ENCODE measurements around the gene GNL3. TPM values are rescaled to one million over a fixed set of nuclear protein-coding genes. Genes with fewer than 3 reads are reported as not detected.

The GNL3 gene
- total and polyA plus RNA-seq, 2 donors (not counting 3 experiments of a cell fraction or from before 2014, with no cell fraction given): 27.8 to 109 TPM

DNA sequence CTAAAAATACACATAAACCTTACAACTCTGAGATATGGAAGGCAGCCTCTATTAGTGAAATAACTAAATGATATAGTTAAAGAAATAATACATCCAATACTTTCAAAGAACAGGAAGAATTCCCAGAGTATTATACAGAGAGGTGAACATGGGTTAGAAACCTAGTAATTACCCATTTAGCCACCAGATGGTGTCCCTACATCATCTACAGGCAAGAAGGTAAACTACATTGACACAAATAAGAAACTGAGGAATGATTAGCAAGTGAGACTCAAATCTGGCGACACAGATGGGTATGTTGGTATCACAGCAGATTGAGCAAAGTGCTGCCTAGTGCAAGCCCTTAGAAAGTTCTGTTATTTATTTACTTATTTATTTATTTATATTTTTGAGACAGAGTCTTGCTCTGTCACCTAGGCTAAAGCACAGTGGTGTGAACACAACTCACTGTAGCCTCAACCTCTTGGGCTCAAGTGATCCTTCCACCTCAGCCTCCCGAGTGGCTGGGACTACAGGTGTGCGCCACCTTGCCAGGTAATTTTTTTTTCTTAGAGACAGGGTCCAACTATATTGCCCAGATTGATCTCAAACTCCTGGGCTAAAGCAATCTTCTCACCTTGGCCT, 56.7 kb downstream of the GNL3 start:
- Histone ChIP-seq H3K9me1 (replicated peaks; ENCODE audit: control insufficient read depth, extremely low read depth, insufficient read depth, low read length) (no peaks in the 10 kb centered on the region), H3K27me3 (ENCODE audit: control insufficient read depth in 2 of 2, insufficient read depth in 2 of 2, low read length in 2 of 2) (no peaks in the 10 kb centered on the region), H3K4me3 (replicated peaks in 1 of 3; ENCODE audit: insufficient read depth in 1 of 3, low read depth in 1 of 3, low read length in 3 of 3) (no peak overlapping the region), H3K9me3 (replicated peaks; ENCODE audit: control insufficient read depth, insufficient read depth, low read length) (no peaks in the 10 kb centered on the region), H2AFZ (ENCODE audit: low read depth, low read length) (no peak overlapping the region), H4K20me1 (replicated peaks; ENCODE audit: control insufficient read depth, extremely low read depth, insufficient read depth, low read length) (no peaks in the 10 kb centered on the region), H3K79me2 (ENCODE audit: control insufficient read depth, insufficient read depth, low read length) (no peaks in the 10 kb centered on the region), H3K4me2 (ENCODE audit: insufficient read depth, low read length) (no peak overlapping the region), H3K9ac (replicated peaks; ENCODE audit: extremely low read depth, insufficient read depth, low read length) (no peak overlapping the region), H3K36me3 (ENCODE audit: control insufficient read depth in 2 of 2, extremely low read depth in 1 of 2, insufficient read depth in 2 of 2, low read length in 2 of 2) (peaks cover 9 to 18% of the 10 kb centered on the region in 2 experiments), H3K27ac (ENCODE audit: insufficient read depth, low read depth, low read length) (no peak overlapping the region), H3K4me1 (ENCODE audit: control insufficient read depth, extremely low read depth, insufficient read depth, low read length) (no peaks in the 10 kb centered on the region)
- ChIA-PET CTCF (interaction anchor here (0.5 to 2.6 kb wide), 11 partner anchors 11 to 329 kb away, joined by 3 to 15 read pairs (median 5); no protein-coding TSS in a partner anchor), POLR2A (no interaction called here)
- no TSS peak for BruUV-seq (replicated peaks)
- TF ChIP-seq FOS (IDR thresholded peaks at IDR 0.05; ENCODE audit: borderline replicate concordance, insufficient read depth, low read length): no peak
- TF ChIP-seq, protein P1, sequence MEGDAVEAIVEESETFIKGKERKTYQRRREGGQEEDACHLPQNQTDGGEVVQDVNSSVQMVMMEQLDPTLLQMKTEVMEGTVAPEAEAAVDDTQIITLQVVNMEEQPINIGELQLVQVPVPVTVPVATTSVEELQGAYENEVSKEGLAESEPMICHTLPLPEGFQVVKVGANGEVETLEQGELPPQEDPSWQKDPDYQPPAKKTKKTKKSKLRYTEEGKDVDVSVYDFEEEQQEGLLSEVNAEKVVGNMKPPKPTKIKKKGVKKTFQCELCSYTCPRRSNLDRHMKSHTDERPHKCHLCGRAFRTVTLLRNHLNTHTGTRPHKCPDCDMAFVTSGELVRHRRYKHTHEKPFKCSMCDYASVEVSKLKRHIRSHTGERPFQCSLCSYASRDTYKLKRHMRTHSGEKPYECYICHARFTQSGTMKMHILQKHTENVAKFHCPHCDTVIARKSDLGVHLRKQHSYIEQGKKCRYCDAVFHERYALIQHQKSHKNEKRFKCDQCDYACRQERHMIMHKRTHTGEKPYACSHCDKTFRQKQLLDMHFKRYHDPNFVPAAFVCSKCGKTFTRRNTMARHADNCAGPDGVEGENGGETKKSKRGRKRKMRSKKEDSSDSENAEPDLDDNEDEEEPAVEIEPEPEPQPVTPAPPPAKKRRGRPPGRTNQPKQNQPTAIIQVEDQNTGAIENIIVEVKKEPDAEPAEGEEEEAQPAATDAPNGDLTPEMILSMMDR (IDR thresholded peaks at IDR 0.05; ENCODE audit: extremely low read depth in 1 of 2, insufficient read depth in 1 of 2, low read depth in 1 of 2, low read length in 2 of 2): peak; percentile 36 to 47
- FAIRE-seq (peak; percentile 76), DNase-seq (ENCODE audit: low read depth, low spot score) (peak; percentile 58)
- intact Hi-C loops (cut with micrococcal nuclease): loop anchor here (1.0 to 5.0 kb wide), 5 partner anchors 57 to 330 kb away; no protein-coding TSS in a partner anchor
- dilution Hi-C loops (cut with MboI; ENCODE audit: extremely low pct_ligation_motif_present, low sequenced_read_pairs): no loop called here

DNA sequence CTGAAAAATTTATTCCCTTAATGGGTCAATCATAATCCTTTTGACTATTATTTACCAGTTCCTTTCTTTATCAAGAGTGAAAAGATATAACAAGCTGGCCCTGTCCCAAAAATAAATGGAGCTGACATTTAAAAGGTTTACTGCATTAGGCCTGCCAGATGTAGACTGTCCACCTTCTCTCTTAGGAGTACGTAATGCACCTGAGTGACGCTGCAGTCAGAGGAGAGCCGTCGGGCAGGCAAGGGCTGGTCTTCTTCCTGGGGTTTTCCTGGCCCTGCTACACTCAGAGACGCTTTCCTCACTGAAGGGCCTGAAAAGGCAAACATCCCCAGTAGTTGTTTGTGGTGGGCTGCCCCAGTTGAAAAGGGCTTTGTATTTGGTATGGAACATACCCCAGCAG, 57.3 kb downstream of the GNL3 start:
- POLR2A ChIA-PET: interaction anchor here (0.5 kb wide), 1 partner anchor 13 kb away, joined by 5 read pairs; no protein-coding TSS in a partner anchor
- no TSS peak for BruUV-seq (replicated peaks)
- Histone ChIP-seq H3K27ac (ENCODE audit: insufficient read depth, low read depth, low read length) (no peak overlapping the region), H3K27me3 (ENCODE audit: control insufficient read depth in 2 of 2, insufficient read depth in 2 of 2, low read length in 2 of 2) (no peaks in the 10 kb centered on the region), H4K20me1 (replicated peaks; ENCODE audit: control insufficient read depth, extremely low read depth, insufficient read depth, low read length) (no peaks in the 10 kb centered on the region), H3K36me3 (ENCODE audit: control insufficient read depth in 2 of 2, extremely low read depth in 1 of 2, insufficient read depth in 2 of 2, low read length in 2 of 2) (peaks cover 9 to 20% of the 10 kb centered on the region in 2 experiments), H3K4me2 (ENCODE audit: insufficient read depth, low read length) (no peak overlapping the region), H3K9me3 (replicated peaks; ENCODE audit: control insufficient read depth, insufficient read depth, low read length) (no peaks in the 10 kb centered on the region), H2AFZ (ENCODE audit: low read depth, low read length) (no peak overlapping the region), H3K4me1 (ENCODE audit: control insufficient read depth, extremely low read depth, insufficient read depth, low read length) (no peaks in the 10 kb centered on the region), H3K79me2 (ENCODE audit: control insufficient read depth, insufficient read depth, low read length) (no peaks in the 10 kb centered on the region), H3K9me1 (replicated peaks; ENCODE audit: control insufficient read depth, extremely low read depth, insufficient read depth, low read length) (no peaks in the 10 kb centered on the region), H3K9ac (replicated peaks; ENCODE audit: extremely low read depth, insufficient read depth, low read length) (no peak overlapping the region), H3K4me3 (replicated peaks in 1 of 3; ENCODE audit: insufficient read depth in 1 of 3, low read depth in 1 of 3, low read length in 3 of 3) (no peak overlapping the region)
- CTCF ChIA-PET: interaction anchor here (0.6 to 2.6 kb wide), 9 partner anchors 10 to 244 kb away, joined by 3 to 15 read pairs (median 4); no protein-coding TSS in a partner anchor
- dilution Hi-C loops (cut with MboI; ENCODE audit: extremely low pct_ligation_motif_present, low sequenced_read_pairs) (no loop called here), intact Hi-C loops (cut with micrococcal nuclease) (loop anchor here (2.0 to 5.0 kb wide), 2 partner anchors 192 to 244 kb away; no protein-coding TSS in a partner anchor)
- TF ChIP-seq POLR2AphosphoS5 (IDR thresholded peaks at IDR 0.05; ENCODE audit: insufficient read depth, low read depth, low read length): no peak
- TF ChIP-seq MAX (IDR thresholded peaks at IDR 0.05; ENCODE audit: insufficient read depth, insufficient read length): no peak
- TF ChIP-seq, protein P1 (IDR thresholded peaks at IDR 0.05; ENCODE audit: extremely low read depth in 1 of 2, insufficient read depth in 1 of 2, low read depth in 1 of 2, low read length in 2 of 2): no peak
- no peak for TF ChIP-seq FOS (IDR thresholded peaks at IDR 0.05; ENCODE audit: borderline replicate concordance, insufficient read depth, low read length)
- TF ChIP-seq POLR2A (IDR thresholded peaks at IDR 0.05; ENCODE audit: low read depth, low read length): no peak
- TF ChIP-seq EZH2 (IDR thresholded peaks at IDR 0.05; ENCODE audit: borderline replicate concordance, low read depth, low read length, severe bottlenecking): no peak
- no peak for TF ChIP-seq MYC (IDR thresholded peaks at IDR 0.05; ENCODE audit: low read depth, low read length)
- no peak for TF ChIP-seq GATA2 (IDR thresholded peaks at IDR 0.05; ENCODE audit: insufficient read depth, insufficient read length, low read depth, low read length)
- no peak for TF ChIP-seq JUN (IDR thresholded peaks at IDR 0.05; ENCODE audit: borderline replicate concordance, insufficient read depth, insufficient read length, low read depth)
- no peak for FAIRE-seq
- DNase-seq (ENCODE audit: low read depth, low spot score): no peak

All from endothelial cell of umbilical vein (primary cell).